Mononuclear cell (primary cell): ENCODE results near the gene UGT2A3. TPM values are rescaled to one million over a fixed set of nuclear protein-coding genes. Genes with fewer than 3 reads are reported as not detected.
"Not testable (repeated sequence)": the region's sequence is repeated elsewhere in the genome, so short reads cannot be mapped to it uniquely, and the experiment has no call there.

ENCODE experiments used
- H3K27me3 ChIP-seq: 2 replicates; pipeline ENCODE4 v1.6.0; 2011; ENCODE audit warnings: low read length, control low read depth; ENCODE audit not compliant: insufficient read depth
- H3K4me1 ChIP-seq: 2 replicates; pipeline ENCODE4 v1.5.1; 2011; ENCODE audit warnings: mild to moderate bottlenecking, low read length, control low read depth; ENCODE audit not compliant: insufficient read depth
- H3K4me3 ChIP-seq: 2 replicates; pipeline ENCODE4 v1.5.1; 2011; ENCODE audit warnings: mild to moderate bottlenecking, low read length, moderate library complexity
- H3K9me3 ChIP-seq: 2 replicates; pipeline ENCODE4 v1.5.1; 2011; ENCODE audit warnings: low read depth, mild to moderate bottlenecking, control low read depth, low read length
- total RNA-seq: library from RNA; depleted of rRNA; stranded (reverse); fragments of >200 nt; gene quantifications from one replicate; pipeline ENCODE4 v1.2.3, GENCODE V29; 2012

The UGT2A3 gene
- total RNA-seq, 1 donor: not detected

GRCh38 chr4:68948044-68948743 is 3.4 kb downstream of the UGT2A3 start:
- Histone ChIP-seq H3K4me1 (no peaks in the 10 kb centered on the region), H3K4me3 (no peak overlapping the region), H3K27me3 (no peaks in the 10 kb centered on the region), H3K9me3 (no peaks in the 10 kb centered on the region)

DNA sequence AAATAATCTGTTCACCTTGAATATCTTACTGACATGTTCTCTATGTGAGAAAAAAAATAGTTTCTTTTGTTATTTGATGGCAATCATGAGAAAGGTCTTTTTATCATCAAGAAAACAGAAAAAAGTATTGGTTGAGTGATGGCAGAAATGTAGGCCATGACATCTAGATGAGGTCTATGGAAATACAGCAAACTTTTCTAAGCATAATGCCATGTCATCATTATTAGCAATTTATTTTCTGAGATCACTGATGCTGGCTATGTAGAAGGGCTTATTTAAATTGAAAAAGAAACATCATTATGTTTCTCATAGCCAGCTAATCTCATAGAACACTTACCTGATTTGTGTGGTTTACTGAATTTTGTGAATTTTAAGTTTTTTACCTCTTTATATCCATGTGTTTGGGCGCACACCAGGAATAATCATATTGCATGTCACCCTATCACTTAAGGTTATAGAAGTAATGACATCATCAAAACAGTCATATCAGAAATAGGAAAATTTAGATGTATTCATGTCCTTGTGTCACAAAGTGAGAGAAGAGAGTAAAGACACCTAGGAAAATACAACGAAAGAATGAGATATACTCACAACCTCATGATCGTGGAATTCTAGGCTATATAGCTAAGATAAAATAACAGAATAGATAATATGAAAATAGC is 22.4 kb downstream of the UGT2A3 start:
- H3K27me3 ChIP-seq: no peaks in the 10 kb centered on the region
- H3K9me3 ChIP-seq: no peaks in the 10 kb centered on the region
- no peaks in the 10 kb centered on the region for H3K4me1 ChIP-seq
- no peak overlapping the region for H3K4me3 ChIP-seq

- H3K4me3 ChIP-seq: no peak overlapping the region
- no peaks in the 10 kb centered on the region for H3K9me3 ChIP-seq
- H3K4me1 ChIP-seq: no peaks in the 10 kb centered on the region
- H3K27me3 ChIP-seq: no peaks in the 10 kb centered on the region
Observed at GRCh38 chr4:68927165-68927564, 24.4 kb downstream of the UGT2A3 start.

DNA sequence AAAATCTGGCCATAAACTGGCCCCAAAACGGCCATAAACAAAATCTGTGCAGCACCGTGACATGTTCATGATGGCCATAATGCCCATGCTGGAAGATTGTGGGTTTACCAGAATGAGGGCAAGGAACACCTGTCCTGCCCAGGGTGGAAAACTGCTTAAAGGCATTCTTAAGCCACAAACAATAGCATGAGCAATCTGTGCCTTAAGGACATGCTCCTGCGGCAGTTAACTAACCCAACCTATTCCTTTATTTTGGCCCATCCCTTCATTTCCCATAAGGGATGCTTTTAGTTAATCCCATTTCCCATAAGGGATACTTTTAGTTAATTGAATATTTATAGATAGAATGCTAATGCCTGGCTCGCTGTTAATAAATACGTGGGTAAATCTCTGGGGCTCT is 29.4 kb downstream of the UGT2A3 start:
- H3K27me3 ChIP-seq, H3K4me1 ChIP-seq, H3K4me3 ChIP-seq, H3K9me3 ChIP-seq: not testable (repeated sequence)

GRCh38 chr4:68921051-68921450 is 30.6 kb downstream of the UGT2A3 start:
- H3K27me3 ChIP-seq: no peaks in the 10 kb centered on the region
- H3K9me3 ChIP-seq: no peaks in the 10 kb centered on the region
- no peak overlapping the region for H3K4me3 ChIP-seq
- no peaks in the 10 kb centered on the region for H3K4me1 ChIP-seq

DNA sequence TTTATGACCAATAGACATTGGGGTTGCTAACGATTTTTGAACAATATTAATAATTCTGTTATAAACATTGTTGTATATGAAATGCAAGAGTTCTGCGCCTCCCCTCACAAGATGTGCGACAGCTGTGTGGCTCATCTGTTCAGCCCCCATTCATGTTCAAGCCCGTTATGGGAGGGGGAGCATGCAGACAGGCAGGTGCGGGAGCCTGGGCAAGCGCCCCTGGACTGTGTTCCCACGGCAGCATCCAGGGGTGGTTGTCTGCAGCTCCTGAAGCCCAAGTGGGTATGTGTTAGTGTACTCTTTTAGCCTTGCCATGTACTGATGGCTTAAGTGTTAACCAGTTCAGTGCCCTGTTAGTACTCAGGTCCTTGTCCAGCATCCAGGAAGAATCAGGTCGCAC is 34.6 kb downstream of the UGT2A3 start:
- H3K9me3 ChIP-seq: no peaks in the 10 kb centered on the region
- H3K27me3 ChIP-seq: no peaks in the 10 kb centered on the region
- no peaks in the 10 kb centered on the region for H3K4me1 ChIP-seq
- H3K4me3 ChIP-seq: no peak overlapping the region

GRCh38 chr4:68912807-68913206 is 38.8 kb downstream of the UGT2A3 start:
- no peak overlapping the region for H3K4me3 ChIP-seq
- no peaks in the 10 kb centered on the region for H3K9me3 ChIP-seq
- no peaks in the 10 kb centered on the region for H3K4me1 ChIP-seq
- H3K27me3 ChIP-seq: no peaks in the 10 kb centered on the region

GRCh38 chr4:68909385-68909784 is 42.2 kb downstream of the UGT2A3 start:
- Histone ChIP-seq H3K4me1 (no peaks in the 10 kb centered on the region), H3K4me3 (no peak overlapping the region), H3K27me3 (no peaks in the 10 kb centered on the region), H3K9me3 (no peaks in the 10 kb centered on the region)

DNA sequence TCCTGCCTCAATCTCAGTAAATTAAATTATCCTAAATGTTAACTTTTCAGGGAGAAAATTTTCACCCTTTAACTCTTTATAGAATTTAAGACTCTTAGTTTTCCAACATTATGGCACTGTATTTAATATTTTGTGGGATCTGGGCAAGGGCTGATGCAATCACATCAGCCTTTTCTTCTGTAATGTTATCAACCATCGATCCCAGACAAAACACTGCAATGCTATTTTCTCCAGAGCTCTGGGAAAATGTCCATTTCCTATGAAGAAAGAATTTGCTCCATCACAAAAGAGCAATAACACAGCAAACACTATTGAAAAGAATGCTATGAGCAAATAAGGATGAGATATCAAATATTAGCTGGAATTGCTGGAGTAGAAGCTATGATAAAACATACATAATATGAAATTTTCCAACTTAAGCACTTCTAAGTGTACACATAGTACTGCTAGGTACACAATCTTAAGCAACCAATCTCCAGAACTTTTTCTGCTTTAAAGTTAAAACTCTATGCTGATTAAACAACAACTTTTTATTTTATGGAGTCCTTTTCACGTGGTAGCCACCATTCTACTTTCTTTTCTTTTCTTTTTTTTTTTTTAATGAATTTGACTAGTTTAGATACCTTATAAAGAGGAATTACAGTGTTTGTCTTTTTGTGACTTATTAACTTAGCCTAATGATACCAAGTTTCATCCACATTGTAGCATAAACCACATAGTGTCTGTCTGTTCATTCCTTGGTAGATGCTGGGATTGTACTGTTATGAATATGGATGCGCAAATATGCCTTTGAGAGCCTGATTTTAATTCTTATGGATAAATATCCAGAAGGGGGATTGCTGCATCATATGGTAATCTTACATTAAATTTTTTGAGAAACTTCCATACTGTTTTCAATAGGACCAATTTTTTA is 43.6 kb downstream of the UGT2A3 start:
- no peaks in the 10 kb centered on the region for H3K4me1 ChIP-seq
- no peaks in the 10 kb centered on the region for H3K27me3 ChIP-seq
- no peaks in the 10 kb centered on the region for H3K9me3 ChIP-seq
- H3K4me3 ChIP-seq: no peak overlapping the region

GRCh38 chr4:68907245-68907644 is 44.4 kb downstream of the UGT2A3 start:
- Histone ChIP-seq H3K4me3 (no peak overlapping the region), H3K27me3 (no peaks in the 10 kb centered on the region), H3K9me3 (no peaks in the 10 kb centered on the region), H3K4me1 (no peaks in the 10 kb centered on the region)

GRCh38 chr4:68906780-68907137 is 44.8 kb downstream of the UGT2A3 start:
- no peaks in the 10 kb centered on the region for H3K9me3 ChIP-seq
- H3K27me3 ChIP-seq: no peaks in the 10 kb centered on the region
- H3K4me1 ChIP-seq: no peaks in the 10 kb centered on the region
- H3K4me3 ChIP-seq: no peak overlapping the region

DNA sequence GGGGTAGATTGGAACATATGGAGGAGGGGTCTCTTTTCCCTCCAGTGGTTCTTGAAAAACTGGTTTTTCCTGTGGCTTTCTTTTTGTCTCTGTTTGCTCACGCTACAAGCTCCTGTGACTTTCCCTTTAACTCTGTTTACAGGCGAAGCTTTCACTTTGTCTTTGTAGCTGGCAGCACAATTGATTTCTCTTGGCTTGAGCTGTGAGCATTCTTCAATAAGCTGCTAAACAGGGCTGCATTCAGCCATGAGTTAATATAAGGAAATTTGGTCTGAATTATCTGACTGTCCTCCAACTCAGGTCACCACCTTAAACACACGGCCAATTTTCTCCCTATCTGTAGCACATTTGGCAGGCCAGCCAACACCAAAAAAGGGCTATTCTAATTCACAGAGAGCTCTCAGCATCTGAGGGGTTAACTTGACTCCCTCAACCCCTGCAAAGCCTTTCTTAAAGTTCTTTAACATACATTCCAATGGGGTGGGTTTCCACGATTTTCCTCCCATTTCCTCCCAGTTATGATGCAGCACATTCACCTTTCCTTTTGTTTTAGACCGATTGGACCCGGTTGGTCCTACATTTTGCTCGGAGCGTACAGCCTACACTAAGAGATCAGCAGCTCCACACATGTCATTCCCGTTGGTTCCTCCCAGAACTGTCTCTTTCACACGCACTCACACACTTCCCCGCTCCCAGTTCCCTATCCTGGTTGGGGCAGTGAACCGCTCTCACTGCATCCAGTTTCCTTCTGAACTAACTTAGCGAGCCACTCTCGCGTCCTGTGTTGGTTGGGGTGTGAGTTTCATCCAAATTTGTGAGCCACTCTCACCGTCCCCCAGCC is 45.4 kb downstream of the UGT2A3 start:
- Histone ChIP-seq H3K9me3 (no peaks in the 10 kb centered on the region), H3K27me3 (no peaks in the 10 kb centered on the region), H3K4me3 (no peak overlapping the region), H3K4me1 (no peaks in the 10 kb centered on the region)

DNA sequence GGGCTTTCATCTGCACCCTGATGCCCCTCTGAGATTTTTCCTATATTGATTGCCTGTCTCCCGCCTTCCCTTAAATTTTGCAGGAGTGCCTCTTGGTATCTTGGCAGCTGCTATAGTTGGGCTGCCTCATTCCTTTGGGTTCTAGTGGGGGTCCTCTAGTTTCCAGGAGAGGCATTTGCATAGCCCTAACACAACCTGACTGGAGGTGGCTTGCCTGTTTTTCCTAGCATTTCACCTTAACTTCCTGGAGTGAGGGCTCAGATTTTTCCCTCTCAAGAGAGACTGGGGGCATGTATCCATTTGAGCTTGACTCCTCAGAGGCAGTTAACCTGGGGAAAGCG is 46.0 kb downstream of the UGT2A3 start:
- H3K9me3 ChIP-seq: no peaks in the 10 kb centered on the region
- H3K4me1 ChIP-seq: no peaks in the 10 kb centered on the region
- H3K4me3 ChIP-seq: no peak overlapping the region
- no peaks in the 10 kb centered on the region for H3K27me3 ChIP-seq

- no peaks in the 10 kb centered on the region for H3K9me3 ChIP-seq
- H3K4me3 ChIP-seq: no peak overlapping the region
- no peaks in the 10 kb centered on the region for H3K27me3 ChIP-seq
- no peaks in the 10 kb centered on the region for H3K4me1 ChIP-seq
Observed at GRCh38 chr4:68904786-68905185, 46.8 kb downstream of the UGT2A3 start.

GRCh38 chr4:68896749-68897148 is 54.9 kb downstream of the UGT2A3 start:
- Histone ChIP-seq H3K9me3 (no peaks in the 10 kb centered on the region), H3K4me3 (no peak overlapping the region), H3K27me3 (no peaks in the 10 kb centered on the region), H3K4me1 (no peaks in the 10 kb centered on the region)
